Activated T-cell treated with anti-CD3 and anti-CD28 coated beads for 4 hours (primary cell): ENCODE results near the gene RPS21.
"Not testable (repeated sequence)": the region's sequence is repeated elsewhere in the genome, so short reads cannot be mapped to it uniquely, and the experiment has no call there.

Experiments used
- DNase-seq: peaks from one replicate; pipeline ENCODE4 v3.0.0-alpha.2; 2020

RPS21 gene

DNA sequence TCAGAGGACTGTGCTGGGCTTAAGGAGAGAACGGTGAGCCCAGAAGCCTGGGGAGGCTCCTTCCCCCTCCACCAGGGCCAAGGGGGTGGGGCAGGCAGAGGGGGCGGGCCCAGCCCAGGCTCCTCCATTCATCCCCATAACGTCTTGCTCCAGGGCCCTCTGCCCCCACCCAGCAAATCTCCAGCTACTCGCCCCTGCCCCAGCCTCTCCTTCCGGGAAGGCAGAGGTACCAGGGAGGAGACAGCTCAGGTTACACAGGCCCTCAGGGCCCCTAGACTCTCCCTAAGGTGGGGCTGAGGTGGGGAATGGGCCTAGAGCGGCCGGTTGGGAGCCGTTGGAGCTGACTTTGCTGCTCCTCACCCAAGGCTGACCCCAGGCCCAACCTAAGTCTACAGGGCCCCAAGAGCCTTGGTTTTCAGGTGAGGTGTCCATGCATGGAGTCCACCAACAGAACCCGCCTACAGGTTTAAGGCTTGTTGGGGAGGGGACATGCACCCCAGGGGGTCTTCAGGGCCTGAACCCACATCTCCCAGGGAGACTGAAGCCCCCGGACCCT lies 21.0 kb upstream of the RPS21 start:
- no peak for DNase-seq

DNA sequence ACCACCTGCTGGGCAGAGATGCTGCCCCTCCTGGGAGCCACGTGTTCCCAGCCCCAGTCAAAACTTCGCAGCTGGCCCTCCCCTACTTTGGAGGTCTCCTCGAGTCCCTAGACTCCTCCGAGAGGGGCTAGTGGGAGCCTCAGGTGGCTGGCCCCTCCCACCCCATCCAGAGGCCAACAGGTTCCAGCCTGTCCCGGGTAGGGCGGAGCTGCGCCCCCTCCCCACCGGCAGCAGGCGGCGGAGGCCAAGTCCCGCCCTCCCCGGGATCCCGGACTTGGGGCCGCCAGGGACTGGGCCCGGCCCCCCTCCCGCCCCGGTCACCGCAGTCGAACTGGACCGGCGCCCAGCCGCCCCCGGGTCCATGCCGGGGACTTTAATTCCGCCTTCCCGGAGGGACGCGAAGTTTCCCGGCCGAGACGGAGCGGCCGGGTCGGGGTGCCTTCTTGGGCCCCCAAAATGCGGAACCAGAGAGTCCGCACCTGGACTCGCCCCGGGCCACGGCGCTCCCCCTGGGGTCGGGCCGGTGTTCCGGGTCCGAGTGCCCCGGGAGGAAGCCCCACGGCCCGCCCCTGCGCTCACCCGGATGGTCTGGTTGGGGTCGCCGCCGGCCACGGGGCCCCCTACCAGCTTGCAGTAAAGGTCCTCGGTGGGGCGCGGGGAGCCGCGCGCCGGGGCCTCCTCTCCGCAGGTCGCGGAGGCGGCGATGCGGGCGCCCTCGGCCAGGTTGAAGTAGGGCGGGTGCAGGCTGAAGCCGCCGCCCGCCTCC lies 20.4 kb upstream of the RPS21 start:
- DNase-seq: no peak

DNA sequence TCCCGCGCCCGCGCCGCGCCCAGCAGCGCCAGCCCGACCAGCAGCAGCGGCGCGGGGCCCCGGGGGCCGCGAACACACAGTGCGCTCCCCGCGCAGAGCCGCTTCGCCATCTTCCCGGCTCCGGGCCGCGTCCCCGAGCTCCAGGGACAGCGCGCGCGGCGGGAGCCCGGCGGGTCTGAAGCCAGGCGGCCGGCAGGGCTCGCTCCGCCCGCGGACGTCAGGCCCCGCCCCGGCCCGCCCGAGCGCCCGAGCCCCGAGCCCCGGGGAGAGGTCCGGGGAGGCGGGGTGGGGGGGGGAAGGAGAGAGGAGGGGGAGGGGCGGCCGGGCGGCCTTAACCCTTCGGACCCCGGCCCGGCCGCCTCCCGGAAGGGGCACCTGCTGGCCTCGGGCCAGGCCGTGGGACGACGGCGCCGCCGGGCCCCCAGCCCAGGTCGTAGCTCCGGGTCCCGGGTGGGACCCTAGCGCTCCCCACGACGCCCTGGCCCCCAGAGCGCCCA lies 19.7 kb upstream of the RPS21 start, which contains the start of gene LAMA5:
LAMA5 (minus strand) TSS at position 177 of the 497 bp plus-strand sequence; CDS start at position 110, 67 bp downstream.
- DNase-seq: no peak

DNA sequence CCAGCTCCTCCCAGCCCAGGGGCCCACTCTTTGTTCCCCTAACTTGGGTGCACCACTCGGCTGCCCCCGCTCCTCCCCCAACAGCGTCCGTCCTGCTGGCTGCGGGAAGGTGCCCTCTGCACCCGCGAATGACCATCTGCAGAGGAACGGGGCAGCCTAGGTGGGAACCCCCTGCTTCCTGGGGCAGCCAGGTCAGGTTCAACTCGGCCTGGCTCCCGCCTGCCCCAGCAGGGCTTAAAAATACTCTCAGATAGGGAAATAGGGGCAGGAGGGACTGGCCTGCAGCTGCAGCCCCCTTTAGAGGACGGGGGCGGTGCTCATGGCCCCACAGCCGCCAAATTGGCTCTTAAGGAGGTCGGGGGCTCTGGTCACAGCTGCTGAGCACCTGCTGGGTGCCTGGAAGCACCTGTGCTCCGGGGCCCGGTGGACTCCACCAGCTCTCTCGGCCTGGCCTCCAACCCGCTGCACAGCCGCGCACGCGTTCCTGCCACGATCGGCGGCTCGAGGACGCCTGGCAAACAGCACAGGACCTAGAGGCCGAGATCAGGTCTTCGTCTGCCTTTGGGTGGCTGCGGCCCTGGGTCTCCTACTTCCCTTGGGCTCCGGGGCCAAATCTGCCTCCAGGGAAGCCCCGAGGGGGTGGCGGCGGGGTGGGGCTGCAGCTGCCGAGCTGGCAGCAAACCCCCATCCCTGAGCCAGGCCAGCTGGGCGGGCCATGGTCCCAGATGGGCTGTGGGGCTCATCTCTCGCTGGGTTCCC lies 19.1 kb upstream of the RPS21 start:
- DNase-seq: no peak

DNA sequence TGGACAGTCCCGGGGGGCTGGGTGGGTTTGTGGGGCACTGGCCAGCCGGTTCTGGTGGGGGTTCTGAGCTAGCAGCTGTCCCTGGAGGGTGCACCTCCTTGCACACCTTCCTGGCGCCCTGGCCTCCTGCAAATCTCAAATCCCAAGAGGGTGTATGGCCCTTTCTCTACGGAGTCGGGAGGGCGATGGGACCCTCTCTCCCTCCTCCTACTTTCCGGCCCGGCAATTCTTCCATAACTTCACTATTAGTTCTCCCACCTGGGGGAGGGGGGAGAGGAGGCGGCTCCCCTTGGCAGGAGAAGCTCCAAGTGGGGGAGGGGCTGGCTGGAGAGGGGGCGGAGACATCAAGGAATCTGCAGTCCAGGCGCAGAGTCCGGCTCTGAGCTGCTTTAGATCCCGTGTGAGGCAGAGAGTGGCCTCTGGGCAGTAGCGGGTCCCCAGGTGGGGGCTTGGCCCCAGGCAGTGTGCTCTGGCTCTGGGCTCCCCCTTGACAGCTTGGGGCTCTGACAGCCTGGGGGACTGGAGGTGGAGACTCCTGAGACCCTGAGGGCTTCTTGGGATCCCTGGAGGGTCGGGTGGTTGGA lies 18.4 kb upstream of the RPS21 start:
- DNase-seq: no peak

DNA sequence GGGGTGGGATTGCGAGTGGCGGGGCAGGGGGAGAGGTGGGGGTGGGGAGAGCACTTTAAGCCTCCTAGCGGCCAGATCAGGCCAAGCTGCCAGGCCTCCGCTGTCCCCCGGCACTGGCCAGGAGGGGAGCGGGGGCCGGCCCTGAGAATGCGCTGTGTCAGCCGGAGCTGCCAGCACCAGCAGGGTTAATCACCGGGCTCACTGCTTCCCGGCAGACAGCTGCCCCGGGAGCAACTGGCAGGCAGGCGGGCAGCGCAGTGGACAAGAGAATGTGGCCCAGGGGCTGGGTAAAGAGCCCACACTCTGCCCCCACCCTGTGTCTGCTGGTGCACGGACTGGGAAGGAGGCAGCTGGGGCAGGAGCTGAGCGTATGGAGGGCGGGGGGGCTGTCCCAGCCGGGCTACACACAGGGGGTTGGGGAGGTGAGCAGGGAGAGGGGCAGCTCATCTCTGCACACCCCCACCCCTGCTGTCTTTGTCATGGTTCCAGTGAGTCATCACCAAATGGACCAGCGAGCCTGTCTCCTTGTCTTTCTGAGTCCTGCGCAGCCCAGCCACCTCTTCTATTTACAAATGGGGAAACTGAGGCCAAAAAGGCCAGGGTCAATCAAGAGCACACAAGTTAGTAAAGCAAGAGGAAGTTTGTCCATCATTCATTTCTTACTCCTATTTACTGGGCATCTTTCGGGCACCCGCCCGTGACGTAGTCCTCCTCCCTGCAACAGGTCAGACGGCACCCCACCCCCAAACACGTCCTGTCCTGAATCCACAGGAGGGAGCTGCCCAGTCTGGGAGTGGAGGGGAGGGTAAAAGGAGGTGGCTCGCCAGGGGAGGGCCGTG lies 17.7 kb upstream of the RPS21 start:
- no peak for DNase-seq

DNA sequence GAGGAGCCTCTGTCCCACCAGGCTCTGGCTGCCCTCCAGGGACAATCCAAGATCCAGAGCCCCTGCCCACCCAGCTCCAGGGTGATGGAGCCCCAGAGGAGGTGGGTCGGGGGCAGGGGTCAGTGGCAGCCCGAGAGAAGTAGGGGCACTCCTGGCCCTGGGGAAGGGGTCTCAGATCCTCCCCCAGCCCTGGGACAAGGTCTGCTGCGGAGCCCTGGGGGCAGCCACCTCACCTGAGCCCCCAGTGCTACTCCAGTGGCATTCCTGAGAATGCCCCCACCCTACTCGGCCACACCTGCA lies 17.1 kb upstream of the RPS21 start:
- no peak for DNase-seq

DNA sequence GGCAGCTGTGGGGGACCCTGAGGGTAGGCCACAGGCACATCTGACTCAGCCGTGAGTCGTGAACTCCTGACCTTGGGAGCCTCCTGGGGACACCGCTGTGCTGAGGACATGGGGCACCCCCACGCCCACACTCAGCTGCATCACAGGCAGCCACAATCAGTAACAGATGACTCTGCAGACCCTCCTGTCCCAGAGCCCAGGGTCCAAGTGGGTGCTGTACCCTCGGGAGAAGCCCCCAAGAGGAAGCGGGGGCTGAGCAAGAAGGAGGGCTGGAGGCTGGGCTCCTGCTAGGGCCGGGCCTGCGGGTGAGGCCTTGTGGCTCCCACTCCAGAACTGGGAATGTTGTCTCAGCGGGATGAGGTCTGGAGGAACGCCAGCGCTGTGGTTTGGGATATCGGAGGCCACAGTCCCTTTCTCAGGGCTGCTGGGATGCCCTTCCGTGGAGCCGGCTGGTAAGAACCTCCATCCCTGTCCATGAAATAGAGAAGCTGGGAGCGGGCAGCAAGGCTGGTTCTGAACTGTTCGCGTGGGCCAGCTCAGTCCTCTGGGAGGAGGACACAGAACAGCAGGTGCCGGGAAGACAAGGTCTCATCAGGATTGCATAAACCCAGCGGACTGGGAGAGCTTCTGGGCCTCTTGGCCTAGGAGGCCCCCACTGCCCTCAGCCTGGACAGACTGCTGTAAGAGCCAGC lies 16.6 kb upstream of the RPS21 start:
- DNase-seq: no peak

DNA sequence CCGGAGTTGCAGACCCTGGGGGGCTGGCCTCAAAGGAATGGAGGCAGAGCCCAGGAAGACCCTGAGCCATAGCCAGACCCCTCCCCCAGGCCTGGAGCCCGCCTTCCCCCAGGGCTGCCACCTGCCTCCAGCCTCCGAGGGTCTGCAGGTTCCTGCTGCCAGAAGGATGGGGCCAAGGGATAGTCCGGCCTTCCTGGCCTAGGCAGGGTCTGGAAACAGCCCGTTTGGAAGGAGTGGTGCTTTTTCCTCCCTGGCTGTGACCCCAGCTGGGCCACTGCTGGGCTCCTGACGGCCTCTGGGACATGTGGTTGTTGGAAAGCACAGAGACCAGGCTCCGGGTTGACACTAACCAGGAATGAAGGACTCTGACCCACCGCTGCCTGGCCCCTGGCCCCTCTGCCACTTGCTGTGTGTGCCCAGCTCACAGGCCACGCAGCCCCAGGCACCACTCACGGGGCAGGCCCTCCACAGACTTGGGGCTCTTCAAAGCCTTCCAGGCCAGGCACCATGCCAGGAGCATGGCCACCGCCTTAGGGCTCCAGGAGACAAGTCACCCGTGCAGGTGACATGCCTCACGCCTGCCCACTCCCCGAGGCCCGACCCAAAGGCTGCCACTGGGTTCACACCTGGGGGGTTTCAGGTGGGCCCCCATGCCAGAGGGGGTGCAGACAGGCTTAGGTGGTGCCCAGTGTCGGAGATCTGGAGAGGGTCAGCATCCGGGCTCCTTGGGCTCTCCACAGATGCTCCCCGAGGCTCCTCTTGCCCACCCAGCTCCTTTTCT lies 15.9 kb upstream of the RPS21 start:
- DNase-seq: no peak

DNA sequence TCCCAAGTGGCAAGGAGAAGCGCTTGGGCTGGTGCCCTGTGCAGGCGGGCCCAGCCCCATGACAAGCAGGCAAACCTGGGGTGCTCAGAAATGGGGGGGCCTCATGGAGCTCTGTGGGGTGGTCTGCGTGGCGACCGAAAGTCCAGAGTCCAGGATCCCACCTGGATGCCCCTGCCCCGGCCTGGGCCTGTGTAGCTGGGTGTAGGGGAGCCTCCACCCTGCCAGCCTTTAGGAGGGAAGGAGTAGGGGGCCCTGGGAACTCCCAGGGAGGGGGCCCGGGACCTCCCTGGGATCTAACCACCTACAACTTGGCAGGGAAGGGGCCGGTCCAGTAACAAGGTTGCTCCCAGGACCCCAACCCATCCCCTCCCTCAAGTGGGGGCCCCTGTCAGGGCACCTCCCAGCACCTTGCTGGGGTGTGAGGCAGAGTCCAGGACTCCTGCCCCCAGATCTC lies 15.3 kb upstream of the RPS21 start:
- DNase-seq: no peak

DNA sequence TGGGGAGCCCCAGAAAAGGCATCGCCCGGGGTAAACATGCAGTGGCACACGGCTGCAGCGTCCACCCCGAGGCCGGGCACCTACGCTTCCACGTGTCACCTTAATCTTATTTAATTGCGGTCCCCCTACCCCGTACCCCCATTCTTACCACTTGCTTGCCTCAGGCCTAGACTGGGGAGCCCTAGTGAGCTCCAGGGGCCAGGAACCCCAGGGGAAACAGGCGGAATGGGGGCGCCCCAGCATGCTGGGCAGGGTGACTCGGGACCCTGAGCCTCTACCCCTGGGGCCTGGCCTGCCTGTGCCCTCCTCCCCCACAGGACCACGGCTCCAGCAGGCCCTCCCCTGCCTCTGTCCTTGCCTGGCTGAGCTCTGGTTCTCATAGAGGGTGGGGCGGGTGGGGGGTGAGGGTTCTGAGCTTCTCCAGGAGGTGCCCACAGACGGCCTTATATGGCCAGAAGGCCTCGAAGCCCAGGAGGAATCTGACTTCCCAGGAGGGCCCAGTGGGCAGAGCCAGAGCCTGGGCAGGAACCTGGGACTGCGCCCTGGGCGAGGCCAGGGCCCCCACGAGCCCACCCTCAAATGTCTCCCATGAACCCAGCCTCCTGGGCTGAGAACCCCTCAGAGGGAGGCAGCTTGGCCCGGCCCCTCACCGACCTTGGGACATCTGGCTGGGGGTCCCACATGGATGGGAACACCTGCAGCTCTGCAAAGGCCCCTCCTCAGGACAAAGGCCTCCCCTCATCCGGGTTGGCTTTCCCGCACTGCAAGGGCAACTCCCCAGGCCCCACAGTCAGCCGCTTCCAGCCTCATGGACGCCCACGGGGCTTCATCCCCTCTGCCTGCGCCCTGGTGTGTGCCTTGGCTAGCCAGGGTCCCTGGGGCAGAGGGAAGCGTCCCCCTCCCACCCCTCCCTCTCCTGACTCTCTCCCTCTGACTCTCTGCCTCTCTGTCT lies 14.6 kb upstream of the RPS21 start:
- DNase-seq: no peak

DNA sequence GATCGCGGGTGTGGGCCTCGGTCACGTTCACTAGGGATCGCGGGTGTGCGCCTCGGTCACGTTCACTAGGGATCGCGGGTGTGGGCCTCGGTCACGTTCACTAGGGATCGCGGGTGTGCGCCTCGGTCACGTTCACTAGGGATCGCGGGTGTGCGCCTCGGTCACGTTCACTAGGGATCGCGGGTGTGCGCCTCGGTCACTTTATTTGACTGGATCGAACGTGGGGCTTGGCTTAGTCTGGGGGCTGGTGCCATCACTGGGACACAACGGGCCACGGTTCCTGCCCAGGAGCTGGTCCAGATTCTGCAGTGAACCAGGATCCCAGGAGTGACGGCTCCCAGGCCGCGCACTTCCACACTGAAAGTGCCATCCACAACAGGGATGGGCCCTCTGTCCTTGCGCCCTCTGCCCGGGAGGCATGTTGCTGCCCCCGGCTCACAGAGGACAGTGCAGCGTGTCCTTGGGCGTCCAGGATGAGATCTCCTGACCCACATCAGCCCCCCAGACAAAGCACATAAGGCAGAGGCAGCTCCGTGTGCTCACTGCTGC lies 13.2 kb upstream of the RPS21 start:
- not testable (repeated sequence) for DNase-seq

DNA sequence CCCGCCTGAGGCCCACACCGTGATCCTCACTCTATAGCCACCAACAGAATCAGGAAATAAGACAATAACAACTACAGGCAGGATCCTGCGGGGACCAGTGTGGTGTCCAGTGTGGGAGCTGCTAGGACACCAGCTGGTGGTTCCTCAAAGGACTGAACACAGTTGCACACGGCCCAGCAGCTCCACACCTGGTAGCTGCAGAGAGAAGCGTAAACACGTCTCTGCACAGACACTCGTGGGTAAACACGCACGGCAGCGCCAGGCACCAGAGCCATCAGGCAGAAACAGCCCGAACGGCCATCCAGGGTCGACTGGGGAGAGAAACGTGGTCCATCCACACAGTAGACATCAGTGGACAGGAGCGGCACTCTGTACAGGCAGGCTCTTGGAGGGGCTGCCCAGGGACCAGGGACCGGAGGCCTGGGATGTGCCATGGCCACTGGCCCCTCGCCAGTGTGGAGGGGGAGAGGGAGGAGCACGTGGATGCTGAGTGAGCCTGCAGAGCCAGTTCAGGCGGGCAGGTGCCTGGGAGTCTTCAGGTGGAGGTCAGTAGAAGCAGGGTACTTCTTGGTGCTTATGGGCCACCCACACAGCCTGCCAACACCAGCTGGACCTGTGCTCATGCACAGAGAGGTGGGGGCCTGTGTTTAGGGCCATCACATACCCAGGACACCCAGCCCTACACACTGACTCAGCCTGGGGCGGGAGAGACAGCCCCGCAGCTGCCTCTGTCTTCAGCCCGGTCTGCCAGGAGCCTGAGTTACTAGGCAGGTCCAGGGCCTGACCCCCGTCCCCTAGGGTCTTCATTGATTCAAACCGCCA lies 12.4 kb upstream of the RPS21 start:
- DNase-seq: no peak

DNA sequence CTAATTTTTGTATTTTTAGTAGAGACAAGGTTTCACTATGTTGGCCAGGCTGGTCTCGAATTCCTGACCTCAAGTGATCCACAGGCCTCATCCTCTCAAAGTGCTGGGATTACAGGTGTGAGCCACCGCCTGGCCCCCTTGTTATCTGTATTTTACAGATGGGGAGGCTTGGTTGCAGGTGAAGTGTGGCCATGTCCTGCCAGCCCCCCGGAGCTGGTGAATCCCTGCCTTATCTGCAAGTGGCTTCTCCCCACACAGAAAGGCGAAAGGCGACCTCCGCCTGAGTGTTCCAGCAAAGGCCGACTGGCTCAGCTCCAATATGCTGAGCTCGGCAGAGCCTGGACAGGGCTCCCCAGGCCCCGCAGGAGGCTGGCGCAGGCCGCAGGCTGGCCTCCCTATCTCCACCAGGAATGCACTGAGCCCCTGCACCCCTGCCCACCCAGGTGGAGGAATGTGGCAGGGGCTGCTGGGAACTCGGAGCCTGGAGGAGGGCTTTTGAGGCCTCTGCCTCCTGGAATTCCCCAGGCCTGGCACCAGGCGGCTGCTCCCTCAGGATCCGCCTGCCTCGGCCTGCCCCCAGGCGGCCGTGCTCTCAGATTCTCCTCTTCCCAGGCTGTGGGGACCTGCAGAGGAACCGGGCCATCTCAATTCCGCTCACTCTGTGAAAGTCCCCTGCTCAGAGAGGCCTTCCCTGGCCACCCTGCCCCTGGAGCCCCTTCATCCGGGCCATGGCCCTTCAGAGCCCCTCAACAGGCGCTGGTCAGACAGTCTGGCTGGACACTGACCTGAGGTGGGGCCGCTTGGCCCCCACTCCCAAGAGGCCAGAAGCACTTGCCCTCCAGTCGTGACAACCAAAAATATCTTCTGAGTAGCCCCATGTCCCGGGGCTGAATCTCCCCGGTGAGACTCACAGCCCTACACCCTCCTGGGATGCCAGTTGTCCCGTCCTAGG lies 10.5 kb upstream of the RPS21 start:
- no peak for DNase-seq

DNA sequence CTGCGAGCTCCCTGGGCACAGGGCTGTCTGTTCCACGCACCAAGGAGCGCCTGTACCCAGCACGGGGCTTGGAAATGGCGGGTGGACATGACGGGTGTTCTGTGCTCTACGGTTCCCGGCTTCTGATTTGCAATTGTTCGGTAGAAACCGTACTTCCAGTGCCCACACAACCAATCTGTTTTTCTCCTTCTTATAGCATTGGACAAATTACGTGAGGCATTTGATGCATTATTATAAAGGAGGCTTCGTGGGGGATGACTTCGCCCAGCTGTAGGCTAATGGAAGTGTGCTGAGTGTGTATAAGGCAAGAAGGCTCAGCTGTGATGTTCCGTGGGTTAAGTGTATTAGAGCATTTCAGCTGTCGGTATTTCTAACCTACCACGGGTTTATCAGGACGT lies 9.8 kb upstream of the RPS21 start:
- DNase-seq: no peak

DNA sequence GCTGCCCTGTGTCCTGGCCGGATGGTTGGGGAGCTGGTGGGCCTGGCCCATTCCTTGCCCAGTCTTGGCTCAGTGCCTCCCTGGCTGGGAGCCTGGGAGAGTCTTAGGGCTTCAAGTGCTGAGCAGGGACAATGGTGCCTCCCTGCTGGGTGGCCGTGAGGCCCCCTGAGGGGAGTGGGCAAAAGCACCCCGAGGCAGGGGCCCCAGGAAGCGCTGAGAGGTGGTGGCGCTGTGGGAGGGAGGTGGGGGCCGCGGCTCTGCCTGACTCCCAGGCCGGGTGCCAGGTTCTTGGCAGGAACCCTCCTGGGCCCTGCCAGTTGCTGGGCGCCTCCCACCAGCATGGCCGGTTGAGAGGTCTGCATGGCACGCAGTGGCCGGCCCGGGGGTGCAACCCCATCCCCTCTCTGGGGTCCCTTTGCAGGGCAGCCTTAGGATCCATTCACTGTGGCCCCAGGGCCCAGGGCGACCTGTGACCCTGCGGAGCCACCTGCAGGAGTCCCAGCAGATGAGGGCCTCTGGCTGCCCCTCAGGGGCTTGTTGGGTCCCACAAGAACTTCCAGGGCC lies 9.2 kb upstream of the RPS21 start:
- DNase-seq: no peak

DNA sequence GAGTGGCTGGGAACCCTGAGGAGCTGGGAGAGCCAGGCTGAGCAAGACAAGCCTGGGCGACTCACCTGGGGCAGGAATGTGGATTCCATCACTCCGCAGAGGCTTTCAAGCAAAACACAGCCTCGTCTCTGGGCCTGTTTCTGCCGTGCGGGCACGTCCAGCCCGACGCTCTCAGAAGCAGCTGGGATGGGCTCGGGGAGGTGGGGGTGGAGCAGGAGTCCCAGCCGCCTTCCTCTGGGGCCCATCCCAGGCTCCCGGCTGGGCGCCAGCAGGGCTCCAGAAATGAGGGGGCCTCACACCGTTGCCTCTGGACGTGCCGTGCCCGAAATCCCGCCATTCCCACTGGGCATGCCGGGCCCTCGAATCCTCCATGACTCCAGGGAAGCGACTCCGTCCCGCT lies 8.7 kb upstream of the RPS21 start:
- DNase-seq: no peak
